ENCODE data around the gene NTM.

NTM gene

GRCh38 chr11:131748151-131749050, 378.0 kb downstream of the NTM start:
- H3K9ac ChIP-seq (ENCODE audit: low read length in 2 of 2) = no peak overlapping the region
- H3K4me1 ChIP-seq (ENCODE audit: control insufficient read depth, insufficient read depth, low read length) = no peaks in the 10 kb centered on the region
- H3K27me3 ChIP-seq (ENCODE audit: control insufficient read depth in 1 of 2, insufficient read depth in 2 of 2, low read length in 2 of 2) = peaks cover 3 to 5% of the 10 kb centered on the region in 2 donors

GRCh38 chr11:131749101-131749500, 378.7 kb downstream of the NTM start:
- H3K4me1 ChIP-seq (ENCODE audit: control insufficient read depth, insufficient read depth, low read length) = no peaks in the 10 kb centered on the region
- H3K27ac ChIP-seq (ENCODE audit: low read length) = no peak overlapping the region
- no peak overlapping the region for H3K4me3 ChIP-seq (ENCODE audit: low read length in 2 of 2)
- no peak overlapping the region for H3K9ac ChIP-seq (ENCODE audit: low read length in 2 of 2)
- no peaks in the 10 kb centered on the region for H3K36me3 ChIP-seq (ENCODE audit: control insufficient read depth in 2 of 2, insufficient read depth in 2 of 2, low read length in 2 of 2)
- no peaks in the 10 kb centered on the region for H3K9me3 ChIP-seq (ENCODE audit: control insufficient read depth in 2 of 2, low read length in 2 of 2)
- peaks cover 3 to 5% of the 10 kb centered on the region in 2 donors for H3K27me3 ChIP-seq (ENCODE audit: control insufficient read depth in 1 of 2, insufficient read depth in 2 of 2, low read length in 2 of 2)

More at GRCh38 chr11:131748151-131749050, 378.0 kb downstream of the NTM start:
- Histone ChIP-seq H3K4me3 (ENCODE audit: low read length in 2 of 2) (no peak overlapping the region), H3K9me3 (ENCODE audit: control insufficient read depth in 2 of 2, low read length in 2 of 2) (no peaks in the 10 kb centered on the region), H3K36me3 (ENCODE audit: control insufficient read depth in 2 of 2, insufficient read depth in 2 of 2, low read length in 2 of 2) (no peaks in the 10 kb centered on the region), H3K27ac (ENCODE audit: low read length) (no peak overlapping the region)

GRCh38 chr11:131750152-131750551, 379.7 kb downstream of the NTM start:
- Histone ChIP-seq H3K4me3 (ENCODE audit: low read length in 2 of 2) (no peak overlapping the region), H3K27me3 (ENCODE audit: control insufficient read depth in 1 of 2, insufficient read depth in 2 of 2, low read length in 2 of 2) (no peaks in the 10 kb centered on the region), H3K9me3 (ENCODE audit: control insufficient read depth in 2 of 2, low read length in 2 of 2) (no peaks in the 10 kb centered on the region), H3K36me3 (ENCODE audit: control insufficient read depth in 2 of 2, insufficient read depth in 2 of 2, low read length in 2 of 2) (no peaks in the 10 kb centered on the region), H3K9ac (ENCODE audit: low read length in 2 of 2) (no peak overlapping the region), H3K4me1 (ENCODE audit: control insufficient read depth, insufficient read depth, low read length) (no peaks in the 10 kb centered on the region), H3K27ac (ENCODE audit: low read length) (no peak overlapping the region)

- Histone ChIP-seq H3K27ac (ENCODE audit: low read length) (no peak overlapping the region), H3K4me1 (ENCODE audit: control insufficient read depth, insufficient read depth, low read length) (no peaks in the 10 kb centered on the region), H3K27me3 (ENCODE audit: control insufficient read depth in 1 of 2, insufficient read depth in 2 of 2, low read length in 2 of 2) (no peaks in the 10 kb centered on the region), H3K4me3 (ENCODE audit: low read length in 2 of 2) (no peak overlapping the region), H3K9ac (ENCODE audit: low read length in 2 of 2) (no peak overlapping the region), H3K9me3 (ENCODE audit: control insufficient read depth in 2 of 2, low read length in 2 of 2) (no peaks in the 10 kb centered on the region), H3K36me3 (ENCODE audit: control insufficient read depth in 2 of 2, insufficient read depth in 2 of 2, low read length in 2 of 2) (no peaks in the 10 kb centered on the region)
Observed at GRCh38 chr11:131750692-131751091, 380.3 kb downstream of the NTM start.

GRCh38 chr11:131754671-131755070, 384.3 kb downstream of the NTM start:
- no peak overlapping the region for H3K27ac ChIP-seq (ENCODE audit: low read length)
- no peaks in the 10 kb centered on the region for H3K4me1 ChIP-seq (ENCODE audit: control insufficient read depth, insufficient read depth, low read length)
- no peaks in the 10 kb centered on the region for H3K9me3 ChIP-seq (ENCODE audit: control insufficient read depth in 2 of 2, low read length in 2 of 2)
- no peak overlapping the region for H3K4me3 ChIP-seq (ENCODE audit: low read length in 2 of 2)
- H3K27me3 ChIP-seq (ENCODE audit: control insufficient read depth in 1 of 2, insufficient read depth in 2 of 2, low read length in 2 of 2) = no peaks in the 10 kb centered on the region
- H3K9ac ChIP-seq (ENCODE audit: low read length in 2 of 2) = no peak overlapping the region
- H3K36me3 ChIP-seq (ENCODE audit: control insufficient read depth in 2 of 2, insufficient read depth in 2 of 2, low read length in 2 of 2) = no peaks in the 10 kb centered on the region

GRCh38 chr11:131756479-131757110, 386.2 kb downstream of the NTM start:
- Histone ChIP-seq H3K27me3 (ENCODE audit: control insufficient read depth in 1 of 2, insufficient read depth in 2 of 2, low read length in 2 of 2) (no peaks in the 10 kb centered on the region), H3K27ac (ENCODE audit: low read length) (no peak overlapping the region), H3K4me1 (ENCODE audit: control insufficient read depth, insufficient read depth, low read length) (no peaks in the 10 kb centered on the region)

GRCh38 chr11:131758726-131759125, 388.3 kb downstream of the NTM start:
- Histone ChIP-seq H3K36me3 (ENCODE audit: control insufficient read depth in 2 of 2, insufficient read depth in 2 of 2, low read length in 2 of 2) (no peaks in the 10 kb centered on the region), H3K27me3 (ENCODE audit: control insufficient read depth in 1 of 2, insufficient read depth in 2 of 2, low read length in 2 of 2) (peaks cover 0 to 6% of the 10 kb centered on the region in 2 donors), H3K4me1 (ENCODE audit: control insufficient read depth, insufficient read depth, low read length) (no peaks in the 10 kb centered on the region), H3K27ac (ENCODE audit: low read length) (no peak overlapping the region), H3K9ac (ENCODE audit: low read length in 2 of 2) (no peak overlapping the region), H3K4me3 (ENCODE audit: low read length in 2 of 2) (no peak overlapping the region), H3K9me3 (ENCODE audit: control insufficient read depth in 2 of 2, low read length in 2 of 2) (no peaks in the 10 kb centered on the region)

More at GRCh38 chr11:131756479-131757110, 386.2 kb downstream of the NTM start:
- Histone ChIP-seq H3K9me3 (ENCODE audit: control insufficient read depth in 2 of 2, low read length in 2 of 2) (no peaks in the 10 kb centered on the region), H3K4me3 (ENCODE audit: low read length in 2 of 2) (no peak overlapping the region), H3K9ac (ENCODE audit: low read length in 2 of 2) (no peak overlapping the region), H3K36me3 (ENCODE audit: control insufficient read depth in 2 of 2, insufficient read depth in 2 of 2, low read length in 2 of 2) (no peaks in the 10 kb centered on the region)

GRCh38 chr11:131759140-131759539, 388.7 kb downstream of the NTM start:
- Histone ChIP-seq H3K27ac (ENCODE audit: low read length) (no peak overlapping the region), H3K4me3 (ENCODE audit: low read length in 2 of 2) (no peak overlapping the region), H3K9me3 (ENCODE audit: control insufficient read depth in 2 of 2, low read length in 2 of 2) (no peaks in the 10 kb centered on the region), H3K9ac (ENCODE audit: low read length in 2 of 2) (no peak overlapping the region), H3K27me3 (ENCODE audit: control insufficient read depth in 1 of 2, insufficient read depth in 2 of 2, low read length in 2 of 2) (peaks cover 0 to 6% of the 10 kb centered on the region in 2 donors), H3K4me1 (ENCODE audit: control insufficient read depth, insufficient read depth, low read length) (no peaks in the 10 kb centered on the region), H3K36me3 (ENCODE audit: control insufficient read depth in 2 of 2, insufficient read depth in 2 of 2, low read length in 2 of 2) (no peaks in the 10 kb centered on the region)

- no peak overlapping the region for H3K9ac ChIP-seq (ENCODE audit: low read length in 2 of 2)
Observed at GRCh38 chr11:131760091-131761061, 390.0 kb downstream of the NTM start.

GRCh38 chr11:131762346-131763110, 392.1 kb downstream of the NTM start:
- H3K9me3 ChIP-seq (ENCODE audit: control insufficient read depth in 2 of 2, low read length in 2 of 2) = peaks cover 0 to under 1% of the 10 kb centered on the region in 2 donors
- H3K27ac ChIP-seq (ENCODE audit: low read length) = no peak overlapping the region
- no peaks in the 10 kb centered on the region for H3K4me1 ChIP-seq (ENCODE audit: control insufficient read depth, insufficient read depth, low read length)
- peaks cover 0 to 6% of the 10 kb centered on the region in 2 donors for H3K27me3 ChIP-seq (ENCODE audit: control insufficient read depth in 1 of 2, insufficient read depth in 2 of 2, low read length in 2 of 2)
- H3K9ac ChIP-seq (ENCODE audit: low read length in 2 of 2) = no peak overlapping the region
- H3K36me3 ChIP-seq (ENCODE audit: control insufficient read depth in 2 of 2, insufficient read depth in 2 of 2, low read length in 2 of 2) = no peaks in the 10 kb centered on the region
- no peak overlapping the region for H3K4me3 ChIP-seq (ENCODE audit: low read length in 2 of 2)

More at GRCh38 chr11:131760091-131761061, 390.0 kb downstream of the NTM start:
- Histone ChIP-seq H3K36me3 (ENCODE audit: control insufficient read depth in 2 of 2, insufficient read depth in 2 of 2, low read length in 2 of 2) (no peaks in the 10 kb centered on the region), H3K9me3 (ENCODE audit: control insufficient read depth in 2 of 2, low read length in 2 of 2) (no peaks in the 10 kb centered on the region), H3K27ac (ENCODE audit: low read length) (no peak overlapping the region), H3K4me3 (ENCODE audit: low read length in 2 of 2) (no peak overlapping the region), H3K4me1 (ENCODE audit: control insufficient read depth, insufficient read depth, low read length) (no peaks in the 10 kb centered on the region), H3K27me3 (ENCODE audit: control insufficient read depth in 1 of 2, insufficient read depth in 2 of 2, low read length in 2 of 2) (peaks cover 0 to 6% of the 10 kb centered on the region in 2 donors)
